ENCODE data around the gene H2BK1.

H2BK1 gene

DNA sequence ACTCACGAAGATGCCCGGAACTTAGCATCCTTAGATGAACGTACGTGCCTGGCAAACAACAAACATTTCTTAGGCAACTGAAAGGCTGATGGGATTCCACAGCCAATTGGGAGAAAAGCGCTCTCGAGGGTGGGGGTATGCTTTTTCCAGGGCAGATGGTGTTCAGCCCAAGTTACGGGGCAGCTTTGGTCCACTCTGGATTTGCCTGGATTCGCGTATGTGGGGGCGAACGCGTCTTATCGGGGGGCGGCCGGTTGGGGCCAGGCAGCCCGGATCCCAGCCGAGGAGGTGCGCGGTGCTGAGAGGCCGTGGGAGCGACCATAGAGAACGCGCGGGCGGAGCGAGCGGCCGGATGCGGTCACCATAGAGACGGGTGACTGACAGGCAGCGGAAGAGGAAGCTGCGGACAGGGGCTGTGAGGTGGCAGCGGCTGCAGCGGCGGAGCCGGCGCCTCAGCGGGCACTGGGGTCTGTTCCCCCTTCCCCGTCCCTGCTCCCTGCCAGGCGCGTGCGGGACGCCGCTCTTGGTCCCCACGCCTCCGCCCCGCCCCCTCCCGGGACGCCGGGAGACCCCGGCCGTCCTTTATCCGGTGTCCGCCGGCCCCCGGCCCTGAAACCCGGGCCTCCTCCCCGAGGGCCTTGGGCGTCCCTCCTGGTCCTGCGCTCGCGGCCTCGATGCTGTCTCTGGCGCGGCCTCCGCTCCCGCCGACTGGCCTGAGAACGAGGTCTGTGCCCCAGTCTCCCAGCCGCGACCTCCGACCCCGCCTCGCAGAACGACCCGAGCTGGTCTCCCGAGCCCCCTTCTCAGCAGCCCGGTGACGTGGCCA lies 22.0 kb upstream of the H2BK1 start, which contains the start of gene CHPF2:
Gene CHPF2 (plus strand): TSS at position 393 of the 826 bp plus-strand sequence. CDS start 1,529 bp downstream, outside the sequence.
- DNase-seq (ENCODE audit: low read depth) = no peak

DNA sequence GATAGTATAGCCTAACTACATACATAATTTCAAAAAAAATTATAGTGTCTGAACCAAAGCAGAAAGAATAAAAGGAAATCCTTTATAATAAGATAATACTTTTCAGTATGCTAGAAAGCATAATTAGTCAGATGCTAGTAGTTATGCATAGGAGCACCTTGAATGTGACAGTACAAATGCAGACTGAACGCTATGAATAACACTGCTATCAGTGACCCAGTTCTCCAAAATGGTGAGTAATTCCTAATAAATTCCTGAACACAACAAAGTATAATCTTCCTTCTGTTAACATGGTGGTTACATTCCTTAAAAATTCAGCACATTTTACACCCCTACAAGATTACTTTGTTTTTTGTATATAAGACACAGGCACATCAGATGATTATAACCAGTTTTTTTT lies 20.8 kb upstream of the H2BK1 start:
- DNase-seq (ENCODE audit: low read depth) = no peak

- no peak for DNase-seq (ENCODE audit: low read depth)
Measured at GRCh38 chr7:151229249-151229648, 19.0 kb upstream of the H2BK1 start.

DNA sequence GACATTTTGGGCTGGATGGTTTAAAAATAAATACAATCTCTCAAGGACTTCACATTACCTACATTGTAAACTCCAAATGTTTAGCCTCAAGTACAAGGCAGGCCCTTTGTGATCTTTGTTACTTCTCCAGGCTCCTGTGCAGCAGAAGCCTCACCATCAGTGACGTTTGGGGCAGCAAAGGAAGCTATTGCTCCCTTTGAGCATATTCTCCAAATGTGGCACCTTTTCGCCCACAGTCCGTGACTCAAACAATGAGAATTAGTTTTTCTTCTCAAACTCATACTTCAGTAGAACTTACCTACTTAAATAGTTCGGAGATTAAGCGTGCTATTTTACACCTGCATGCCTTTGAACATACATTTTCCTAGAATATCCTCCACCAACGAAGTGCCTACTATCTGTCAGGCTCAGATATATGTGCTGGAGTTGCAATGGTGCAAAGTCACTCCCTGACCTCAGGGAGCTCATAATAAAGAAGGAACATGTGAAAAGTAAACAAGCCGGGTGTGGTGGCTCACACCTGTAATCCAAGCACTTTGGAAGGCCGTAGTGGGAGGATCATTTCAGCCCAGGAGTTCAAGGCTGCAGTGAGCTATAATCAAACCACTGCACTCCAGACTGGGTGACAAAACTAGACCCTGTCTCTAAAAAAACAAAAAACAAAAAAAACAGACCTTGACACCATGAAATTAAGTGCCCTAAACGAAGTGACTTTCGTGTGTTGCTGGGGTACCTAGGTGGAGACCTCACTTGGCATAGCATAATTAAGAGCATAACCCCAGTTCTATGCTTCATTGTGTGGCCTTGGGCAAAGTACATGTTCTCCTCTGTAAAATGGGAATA lies 18.0 kb upstream of the H2BK1 start:
- DNase-seq (ENCODE audit: low read depth) = no peak

GRCh38 chr7:151226875-151227782 lies 16.8 kb upstream of the H2BK1 start, which contains the start of gene ABCF2:
Gene ABCF2, minus strand, starts transcription at chr7:151227205. Its CDS starts 747 bp downstream, at chr7:151226458.
- peak; percentile 80 for DNase-seq (ENCODE audit: low read depth)

DNA sequence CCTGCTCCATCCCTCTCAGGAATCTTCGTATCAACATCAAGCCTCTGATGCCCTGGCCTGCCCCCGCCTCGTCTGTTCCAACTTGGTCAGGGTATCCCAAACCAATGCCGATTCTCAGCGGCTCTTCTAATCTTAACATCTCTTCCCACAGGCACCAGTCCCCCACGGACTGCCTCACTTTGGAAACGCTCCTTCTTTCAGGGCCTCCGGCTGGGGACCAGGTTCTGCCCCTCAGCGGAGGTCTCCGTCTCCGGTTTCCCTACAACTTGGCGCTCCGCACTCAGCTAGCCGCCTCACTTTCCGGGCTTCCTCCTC lies 16.2 kb upstream of the H2BK1 start:
- DNase-seq (ENCODE audit: low read depth) = no peak

GRCh38 chr7:151225948-151226510 lies 15.7 kb upstream of the H2BK1 start:
- no peak for DNase-seq (ENCODE audit: low read depth)

- DNase-seq (ENCODE audit: low read depth) = no peak
Measured at GRCh38 chr7:151223728-151224127, 13.4 kb upstream of the H2BK1 start.

GRCh38 chr7:151218170-151218569 lies 7.9 kb upstream of the H2BK1 start:
- no peak for DNase-seq (ENCODE audit: low read depth)

- no peak for DNase-seq (ENCODE audit: low read depth)
Measured at GRCh38 chr7:151215396-151215795, 5.1 kb upstream of the H2BK1 start.

- no peak for DNase-seq (ENCODE audit: low read depth)
Measured at GRCh38 chr7:151213826-151214225, 3.5 kb upstream of the H2BK1 start.

DNA sequence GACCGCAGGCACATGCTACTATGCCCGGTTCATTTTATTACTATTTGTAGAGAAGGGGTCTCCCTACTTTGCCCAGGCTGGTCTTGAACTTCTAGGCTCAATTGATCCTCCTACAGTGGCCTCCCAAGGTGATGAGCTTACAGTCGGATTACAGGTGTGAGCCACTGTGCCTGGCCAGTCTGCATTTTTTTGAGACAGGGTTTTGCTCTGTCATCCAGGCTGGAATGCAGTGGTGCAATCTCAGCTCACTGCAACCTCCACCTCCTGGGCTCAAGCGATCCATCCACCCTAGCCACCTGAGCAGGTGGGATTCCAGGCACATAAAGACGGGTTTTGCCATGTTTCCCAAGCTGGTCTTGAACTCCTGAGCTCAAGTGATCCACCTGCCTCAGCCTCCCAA lies 2.3 kb upstream of the H2BK1 start:
- no peak for DNase-seq (ENCODE audit: low read depth)

DNA sequence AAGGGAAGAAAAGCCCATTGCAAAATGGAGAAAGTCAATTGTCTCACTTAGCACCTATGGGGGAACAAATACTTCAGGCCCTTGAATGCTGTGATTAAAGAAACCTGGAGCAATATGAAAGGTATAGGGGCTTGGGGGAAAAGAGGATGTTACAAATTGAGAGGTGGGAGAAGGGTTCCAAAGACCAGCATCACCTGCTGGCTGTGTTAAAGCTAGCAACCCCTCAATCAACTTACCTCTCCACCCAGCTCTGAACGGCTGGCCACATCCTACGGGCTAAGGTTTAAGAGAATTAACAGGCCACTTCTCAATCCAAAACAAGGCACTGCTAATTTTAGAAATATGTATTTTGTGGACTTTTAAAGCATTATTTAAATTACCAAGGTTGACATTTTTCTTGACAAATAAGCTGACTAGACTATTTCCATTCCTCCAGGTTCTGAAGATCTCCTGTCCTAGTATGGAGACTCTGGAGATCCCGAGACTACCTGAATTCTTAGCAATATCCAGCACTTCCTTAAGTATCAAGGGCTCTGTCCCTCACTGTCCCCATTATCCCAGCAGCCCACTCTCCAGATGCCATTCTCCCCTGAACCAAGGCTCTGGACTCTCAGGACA lies 976 bp upstream of the H2BK1 start:
- DNase-seq (ENCODE audit: low read depth) = no peak

GRCh38 chr7:151209588-151209987 lies 700 bp downstream of the H2BK1 start:
- DNase-seq (ENCODE audit: low read depth) = no peak

DNA sequence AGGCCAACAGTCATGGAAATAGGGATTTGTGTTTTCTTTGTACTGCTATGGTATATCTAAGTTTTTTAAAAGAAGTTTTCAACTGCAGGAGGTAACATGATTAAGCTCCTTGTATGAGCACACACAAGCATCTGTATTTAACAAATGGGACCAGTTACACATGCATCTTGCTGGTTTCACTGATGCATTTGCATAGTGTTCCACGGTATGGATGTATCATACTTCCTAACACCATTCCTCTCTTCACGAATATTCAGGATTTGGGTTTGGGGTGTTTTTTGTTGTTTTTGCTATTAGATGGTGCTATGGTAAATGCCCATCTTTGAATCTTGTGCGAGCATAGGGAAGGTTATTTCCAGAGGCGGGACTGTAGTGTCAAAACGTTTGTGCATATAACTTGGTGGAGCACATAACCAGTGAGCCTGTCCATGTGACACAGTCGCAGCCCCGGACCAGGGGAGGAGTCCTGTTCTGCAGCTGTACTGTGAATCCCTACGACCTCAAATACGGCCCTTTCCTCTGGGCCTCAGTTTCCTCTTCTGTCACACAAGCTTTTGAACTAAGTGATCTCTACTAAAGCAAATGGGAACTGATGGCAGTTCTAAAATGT lies 1.9 kb downstream of the H2BK1 start:
- DNase-seq (ENCODE audit: low read depth) = no peak

- DNase-seq (ENCODE audit: low read depth) = no peak
Measured at GRCh38 chr7:151207804-151208203, 2.5 kb downstream of the H2BK1 start.

DNA sequence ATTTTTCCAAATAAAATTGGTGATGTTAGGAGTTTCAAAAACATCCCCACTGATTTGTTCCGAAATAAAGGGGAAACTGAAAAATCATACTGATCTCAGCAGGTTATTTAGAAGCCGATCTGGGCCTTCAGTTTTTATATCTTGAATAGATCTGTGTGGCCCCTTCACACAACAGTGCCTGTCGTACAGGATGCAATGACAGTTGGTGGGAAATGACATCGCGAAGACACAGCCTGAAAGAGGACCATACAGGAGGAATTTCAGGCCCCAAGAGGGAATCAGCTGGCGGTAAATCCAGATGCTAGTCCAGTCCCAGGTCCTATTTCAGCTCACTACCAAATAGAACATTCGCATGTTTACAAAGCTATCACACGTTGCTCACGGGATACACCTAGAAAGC lies 3.0 kb downstream of the H2BK1 start:
- no peak for DNase-seq (ENCODE audit: low read depth)

DNA sequence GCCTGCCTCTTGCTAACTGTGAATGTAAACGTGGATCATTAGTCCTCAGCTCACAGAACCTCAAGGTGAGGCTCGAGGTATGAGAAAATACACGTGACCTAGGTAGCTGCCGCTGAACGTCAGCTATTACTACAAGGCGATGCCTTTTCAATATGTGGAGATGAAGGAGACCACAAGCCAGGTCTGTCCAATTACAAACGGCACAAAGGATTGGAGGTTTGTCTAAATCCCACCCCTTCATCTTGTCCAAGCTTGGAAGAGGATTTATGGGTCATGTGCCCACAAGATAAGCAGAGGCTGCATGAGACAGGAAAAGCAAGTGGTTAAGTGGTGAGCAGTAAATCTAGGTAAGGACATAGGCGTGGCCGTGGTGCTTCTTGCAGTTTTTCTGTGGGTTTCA lies 3.4 kb downstream of the H2BK1 start:
- no peak for DNase-seq (ENCODE audit: low read depth)

GRCh38 chr7:151205730-151206129 lies 4.6 kb downstream of the H2BK1 start:
- DNase-seq (ENCODE audit: low read depth) = no peak

- no peak for DNase-seq (ENCODE audit: low read depth)
Measured at GRCh38 chr7:151204383-151205032, 5.8 kb downstream of the H2BK1 start.
